ENCODE results near the gene NADK. TPM values are rescaled to one million over a fixed set of nuclear protein-coding genes. Genes with fewer than 3 reads are reported as not detected.

NADK gene
- total and polyA plus RNA-seq, 2 of the 13 experiments (the other 11 are each of a cell fraction or from before 2014, with no cell fraction given), result 56.6 to 60.1 TPM

GRCh38 chr1:1756661-1757421 lies 21.4 kb downstream of the NADK start (continued):
- no peak for TF ChIP-seq ZNF512 (CRISPR knock-in tag; IDR thresholded peaks at IDR 0.05)
- TF ChIP-seq NR1H2 (CRISPR knock-in tag; IDR thresholded peaks at IDR 0.05; ENCODE audit: borderline replicate concordance, low read depth), result no peak
- TF ChIP-seq HMGXB3 (CRISPR knock-in tag; IDR thresholded peaks at IDR 0.05; ENCODE audit: borderline replicate concordance), result no peak

GRCh38 chr1:1755852-1756251 lies 22.4 kb downstream of the NADK start:
- in situ Hi-C loops (cut with HindIII; ENCODE audit: extremely low pct_ligation_motif_present, low pct_unique_long_range_greater_than_20kb) (no loop called here), intact Hi-C loops (cut with micrococcal nuclease; ENCODE audit: unreplicated experiment) (no loop called here)
- TF ChIP-seq AGO2 (optimal IDR thresholded peaks at IDR 0.05; ENCODE audit: low read depth, low read length), result peak; percentile 11
- no peak for TF ChIP-seq HOMEZ (CRISPR knock-in tag; IDR thresholded peaks at IDR 0.05; ENCODE audit: low read depth)
- no TSS peak for BruUV-seq (replicated peaks)
- H3K79me2 ChIP-seq (ENCODE audit: insufficient read depth, low read length), result no peaks in the 10 kb centered on the region
- H3K27ac ChIP-seq (ENCODE audit: extremely low read length, insufficient read depth, low read length), result no peak overlapping the region
- over 99% methylated on average over 11 of the region's 15 CpGs for WGBS (ENCODE audit: low lambda C conversion rate)
- no peak for DNase-seq (ENCODE audit: low spot score)
- H3K4me1 ChIP-seq (ENCODE audit: insufficient read depth, low read length), result peaks cover 21% of the 10 kb centered on the region
- no peak overlapping the region for H2AFZ ChIP-seq (ENCODE audit: low read length)
- no peaks in the 10 kb centered on the region for H4K20me1 ChIP-seq (ENCODE audit: insufficient read depth, low read length)
- H3K9me3 ChIP-seq (ENCODE audit: low read length), result no peaks in the 10 kb centered on the region
- ChIA-PET CTCF (ENCODE audit: low intra/inter-chr PET ratio, low total read pairs) (no interaction called here), POLR2A (interaction anchor here (1.2 kb wide), 1 partner anchor 13 kb away, joined by 3 read pairs; no protein-coding TSS in a partner anchor)
- H3K4me3 ChIP-seq (replicated peaks in 1 of 3; ENCODE audit: insufficient read depth in 1 of 3, low read depth in 2 of 3, low read length in 3 of 3), result no peak overlapping the region
- ATAC-seq, result no peak
- no peak for FAIRE-seq
- H3K36me3 ChIP-seq (replicated peaks in 1 of 2; ENCODE audit: control insufficient read depth in 1 of 2, insufficient read depth in 2 of 2, low read length in 2 of 2), result peaks cover 30 to 60% of the 10 kb centered on the region in 2 experiments
- H3K9ac ChIP-seq (ENCODE audit: insufficient read depth, low read depth, low read length), result no peak overlapping the region
- no peak overlapping the region for H3K4me2 ChIP-seq (ENCODE audit: low read depth, low read length)
- no peaks in the 10 kb centered on the region for H3K27me3 ChIP-seq (ENCODE audit: control insufficient read depth in 1 of 2, insufficient read depth in 2 of 2, low read length in 2 of 2)

All from HepG2 (cell line).